ENCODE data around the gene RALY. TPM values are rescaled to one million over a fixed set of nuclear protein-coding genes. Genes with fewer than 3 reads are reported as not detected.

Gene RALY
- total RNA-seq, 1 donor from 2014 or later, result 132 TPM

GRCh38 chr20:34079818-34080217 lies 86.1 kb downstream of the RALY start:
- peaks cover 19% of the 10 kb centered on the region for H3K36me3 Mint-ChIP-seq (ENCODE audit: unreplicated experiment)
- H3K4me3 Mint-ChIP-seq (ENCODE audit: unreplicated experiment), result no peak overlapping the region
- no peaks in the 10 kb centered on the region for H3K9me3 Mint-ChIP-seq (ENCODE audit: unreplicated experiment)
- no peaks in the 10 kb centered on the region for H3K27me3 Mint-ChIP-seq (ENCODE audit: unreplicated experiment)
- H3K4me1 Mint-ChIP-seq (ENCODE audit: unreplicated experiment), result peaks cover 12% of the 10 kb centered on the region
- TF ChIP-seq, protein P1, sequence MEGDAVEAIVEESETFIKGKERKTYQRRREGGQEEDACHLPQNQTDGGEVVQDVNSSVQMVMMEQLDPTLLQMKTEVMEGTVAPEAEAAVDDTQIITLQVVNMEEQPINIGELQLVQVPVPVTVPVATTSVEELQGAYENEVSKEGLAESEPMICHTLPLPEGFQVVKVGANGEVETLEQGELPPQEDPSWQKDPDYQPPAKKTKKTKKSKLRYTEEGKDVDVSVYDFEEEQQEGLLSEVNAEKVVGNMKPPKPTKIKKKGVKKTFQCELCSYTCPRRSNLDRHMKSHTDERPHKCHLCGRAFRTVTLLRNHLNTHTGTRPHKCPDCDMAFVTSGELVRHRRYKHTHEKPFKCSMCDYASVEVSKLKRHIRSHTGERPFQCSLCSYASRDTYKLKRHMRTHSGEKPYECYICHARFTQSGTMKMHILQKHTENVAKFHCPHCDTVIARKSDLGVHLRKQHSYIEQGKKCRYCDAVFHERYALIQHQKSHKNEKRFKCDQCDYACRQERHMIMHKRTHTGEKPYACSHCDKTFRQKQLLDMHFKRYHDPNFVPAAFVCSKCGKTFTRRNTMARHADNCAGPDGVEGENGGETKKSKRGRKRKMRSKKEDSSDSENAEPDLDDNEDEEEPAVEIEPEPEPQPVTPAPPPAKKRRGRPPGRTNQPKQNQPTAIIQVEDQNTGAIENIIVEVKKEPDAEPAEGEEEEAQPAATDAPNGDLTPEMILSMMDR (IDR thresholded peaks at IDR 0.05), result no peak
- H3K27ac Mint-ChIP-seq (ENCODE audit: unreplicated experiment), result no peak overlapping the region
- DNase-seq (ENCODE audit: extremely low spot score, unreplicated experiment), result no peak

DNA sequence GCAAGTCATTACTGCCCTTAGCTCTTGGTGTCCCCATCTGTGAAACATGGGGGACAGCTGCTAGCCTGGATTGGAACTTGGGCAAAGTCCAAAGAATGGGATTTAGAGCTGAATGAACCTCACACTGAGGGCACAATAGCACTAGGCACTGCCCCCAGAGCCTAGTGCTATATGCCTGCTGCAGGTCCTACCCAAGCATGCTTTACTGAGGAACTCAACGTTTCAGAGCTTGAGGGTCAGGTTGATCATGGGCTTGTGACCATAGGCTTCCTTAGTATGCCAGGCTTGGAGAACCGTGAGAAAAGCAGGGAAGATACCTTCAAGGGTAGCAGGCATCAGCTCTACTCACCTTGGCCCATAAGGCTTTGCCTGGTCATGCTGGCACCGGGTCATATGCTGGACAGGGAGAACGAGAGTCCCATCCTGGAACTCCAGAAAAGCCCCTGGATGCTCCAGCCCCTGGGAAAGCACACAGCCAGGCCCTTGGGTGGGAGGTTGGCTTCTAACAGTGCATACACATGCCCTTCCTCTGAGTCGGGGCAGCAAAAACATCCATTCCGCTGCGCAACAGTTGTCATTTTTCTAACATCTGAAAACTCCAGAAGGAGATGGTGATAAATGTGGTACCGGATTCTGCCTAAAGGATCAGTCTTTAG lies 88.6 kb downstream of the RALY start:
- DNase-seq (ENCODE audit: extremely low spot score, unreplicated experiment), result no peak
- H3K36me3 Mint-ChIP-seq (ENCODE audit: unreplicated experiment), result peaks cover 25% of the 10 kb centered on the region
- TF ChIP-seq, protein P1 (IDR thresholded peaks at IDR 0.05), result no peak
- no peak overlapping the region for H3K27ac Mint-ChIP-seq (ENCODE audit: unreplicated experiment)
- peaks cover 12% of the 10 kb centered on the region for H3K4me1 Mint-ChIP-seq (ENCODE audit: unreplicated experiment)
- no peaks in the 10 kb centered on the region for H3K27me3 Mint-ChIP-seq (ENCODE audit: unreplicated experiment)
- no peak overlapping the region for H3K4me3 Mint-ChIP-seq (ENCODE audit: unreplicated experiment)
- no peaks in the 10 kb centered on the region for H3K9me3 Mint-ChIP-seq (ENCODE audit: unreplicated experiment)

DNA sequence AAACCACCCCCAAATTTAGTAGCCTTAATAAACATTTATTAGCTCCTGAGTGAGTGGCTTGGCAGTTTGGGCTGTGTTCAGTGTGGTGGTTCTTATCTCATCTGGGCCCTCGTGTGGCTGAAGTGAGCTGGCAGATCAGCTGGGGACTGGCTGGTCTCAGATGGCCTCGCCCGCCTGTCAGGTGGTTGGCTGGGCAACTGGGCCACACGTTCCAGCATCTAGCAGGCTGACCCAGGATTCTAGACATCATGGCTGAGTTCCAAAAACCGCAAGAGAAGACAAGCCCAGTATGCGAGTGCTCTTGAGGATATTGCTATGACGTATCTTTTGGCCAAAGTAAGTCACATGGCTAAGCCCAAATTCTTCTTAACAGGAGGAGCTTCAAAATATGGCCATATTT lies 89.4 kb downstream of the RALY start:
- Mint-ChIP-seq H3K4me3 (ENCODE audit: unreplicated experiment) (no peak overlapping the region), H3K36me3 (ENCODE audit: unreplicated experiment) (peaks cover 29% of the 10 kb centered on the region), H3K27me3 (ENCODE audit: unreplicated experiment) (no peaks in the 10 kb centered on the region), H3K27ac (ENCODE audit: unreplicated experiment) (peak overlapping the region; percentile 9), H3K9me3 (ENCODE audit: unreplicated experiment) (no peaks in the 10 kb centered on the region), H3K4me1 (ENCODE audit: unreplicated experiment) (peaks cover 12% of the 10 kb centered on the region)
- DNase-seq (ENCODE audit: extremely low spot score, unreplicated experiment), result no peak
- TF ChIP-seq, protein P1 (IDR thresholded peaks at IDR 0.05), result peak; percentile 8

DNA sequence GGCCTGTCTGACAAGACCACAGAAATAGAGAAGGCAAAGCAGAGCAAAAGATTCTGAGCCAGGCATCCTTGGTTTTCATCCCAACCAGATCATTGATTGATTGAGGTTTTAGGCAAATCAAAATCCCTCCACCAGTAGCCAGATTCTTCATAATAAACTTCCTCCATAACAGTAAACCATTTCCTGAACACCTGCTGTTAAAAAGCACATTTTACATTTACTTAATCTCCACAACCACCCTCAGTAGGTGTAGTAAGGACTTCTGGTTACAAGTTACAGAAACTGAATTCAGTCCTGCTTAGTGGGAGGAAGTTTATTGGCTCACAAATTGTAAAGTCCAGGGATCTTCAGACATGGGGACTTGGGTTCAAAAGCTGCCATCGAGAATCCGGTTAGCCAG lies 90.1 kb downstream of the RALY start:
- TF ChIP-seq, protein P1 (IDR thresholded peaks at IDR 0.05), result no peak
- Mint-ChIP-seq H3K27me3 (ENCODE audit: unreplicated experiment) (no peaks in the 10 kb centered on the region), H3K9me3 (ENCODE audit: unreplicated experiment) (no peaks in the 10 kb centered on the region), H3K27ac (ENCODE audit: unreplicated experiment) (peak overlapping the region; percentile 9), H3K36me3 (ENCODE audit: unreplicated experiment) (peaks cover 34% of the 10 kb centered on the region), H3K4me3 (ENCODE audit: unreplicated experiment) (no peak overlapping the region), H3K4me1 (ENCODE audit: unreplicated experiment) (peaks cover 12% of the 10 kb centered on the region)
- no peak for DNase-seq (ENCODE audit: extremely low spot score, unreplicated experiment)

DNA sequence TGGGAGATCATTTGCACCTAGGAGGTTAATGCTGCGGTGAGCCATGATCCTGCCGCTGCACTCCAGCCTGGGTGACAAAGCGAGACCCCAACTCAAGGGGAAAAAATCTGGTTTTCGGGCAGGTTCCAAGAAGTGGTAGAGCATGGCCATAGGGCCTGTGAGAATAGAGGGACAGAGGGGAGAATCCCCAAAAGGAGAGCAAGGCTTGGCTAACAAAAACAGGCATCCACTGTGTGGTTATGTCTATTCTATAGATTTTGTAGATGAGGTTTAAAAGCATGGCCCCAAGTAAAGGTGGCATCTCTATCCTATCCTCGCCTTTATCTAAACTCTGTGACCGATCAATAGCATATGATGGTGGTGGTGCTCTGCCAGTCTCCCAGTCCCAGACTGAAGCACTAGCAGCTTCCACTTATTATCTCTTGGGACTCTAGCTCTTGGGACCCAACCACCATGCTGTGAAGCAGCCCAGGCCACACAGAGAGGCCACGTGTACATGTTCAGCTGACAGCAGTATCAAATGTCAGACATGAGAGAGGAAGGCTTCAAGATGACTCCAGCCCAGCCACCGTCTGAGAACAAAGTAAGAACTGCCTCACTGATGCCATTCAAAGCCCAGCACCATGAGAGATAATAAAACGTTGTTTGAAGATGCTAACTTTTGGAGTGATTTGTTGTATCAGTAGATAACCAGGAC lies 90.7 kb downstream of the RALY start:
- H3K27ac Mint-ChIP-seq (ENCODE audit: unreplicated experiment), result peak overlapping the region; percentile 4

More for the DNA sequence above, 90.7 kb downstream of the RALY start:
- Mint-ChIP-seq H3K36me3 (ENCODE audit: unreplicated experiment) (peaks cover 40% of the 10 kb centered on the region), H3K4me1 (ENCODE audit: unreplicated experiment) (peaks cover 12% of the 10 kb centered on the region), H3K9me3 (ENCODE audit: unreplicated experiment) (no peaks in the 10 kb centered on the region), H3K27me3 (ENCODE audit: unreplicated experiment) (no peaks in the 10 kb centered on the region), H3K4me3 (ENCODE audit: unreplicated experiment) (no peak overlapping the region)
- no peak for DNase-seq (ENCODE audit: extremely low spot score, unreplicated experiment)
- TF ChIP-seq, protein P1 (IDR thresholded peaks at IDR 0.05), result no peak

Measured in osteocyte (in vitro differentiated cells).